Urinary bladder (tissue), 4 donors: ENCODE data around the gene SDC3. TPM values are rescaled to one million over a fixed set of nuclear protein-coding genes. Genes with fewer than 3 reads are reported as not detected.

Experiments
- DNase-seq: peaks from one replicate; pipeline ENCODE4 v3.0.0-alpha.2; 2015; ENCODE audit errors: extremely low spot score
- H3K27ac ChIP-seq: one replicate; pipeline ENCODE4 v1.5.1; 2013; ENCODE audit warnings: low read depth, mild to moderate bottlenecking, moderate library complexity
- H3K36me3 ChIP-seq: one replicate; pipeline ENCODE4 v1.6.1; 2013; ENCODE audit warnings: mild to moderate bottlenecking, moderate library complexity; ENCODE audit not compliant: insufficient read depth
- H3K4me1 ChIP-seq: one replicate; pipeline ENCODE4 v1.6.1; 2013; ENCODE audit warnings: mild to moderate bottlenecking, moderate library complexity; ENCODE audit not compliant: insufficient read depth
- H3K4me3 ChIP-seq: one replicate; pipeline ENCODE4 v1.5.1; 2013; ENCODE audit warnings: low read depth, low read length
- WGBS: extraction: QIAGEN DNeasy Blood & Tissue Kit; methylation state at CpG from one replicate; pipeline ENCODE4 v1.1.7; 2013; 5-methylcytosine and 5-hydroxymethylcytosine counted together
- polyA plus RNA-seq: library from polyadenylated mRNA; stranded (reverse); fragments of 200-250 nt; gene quantifications from one replicate; pipeline ENCODE4 v1.2.3, GENCODE V29; 2013
- small RNA-seq: library from RNA; depleted of rRNA; stranded (forward); fragments of <200 nt; gene quantifications from one replicate; pipeline ENCODE3, GENCODE V24; 2014
- total RNA-seq: library from RNA; depleted of rRNA; stranded (reverse); fragments of >200 nt; gene quantifications from one replicate; pipeline ENCODE4 v1.2.3, GENCODE V29; 2014
- donor health status: healthy with polysubstance abuse.
- donor health status: healthy.

The SDC3 gene
- total and polyA plus RNA-seq, 2 donors = 32.4 to 107 TPM

GRCh38 chr1:30823969-30824735 lies 84.4 kb downstream of the SDC3 start:
- H3K27ac ChIP-seq = peak overlapping the region; percentile 92
- no peak overlapping the region for H3K4me3 ChIP-seq
- H3K4me1 ChIP-seq = no peaks in the 10 kb centered on the region
- under 1% methylated on average over 44 of the region's 44 CpGs for WGBS
- no peaks in the 10 kb centered on the region for H3K36me3 ChIP-seq
- DNase-seq = peak; percentile 92

- Histone ChIP-seq H3K4me3 (no peak overlapping the region), H3K36me3 (no peaks in the 10 kb centered on the region), H3K4me1 (no peaks in the 10 kb centered on the region), H3K27ac (peak overlapping the region; percentile 92)
- no peak for DNase-seq
- WGBS = 52% methylated on average over 3 of the region's 3 CpGs
These were observed 85.0 kb downstream of the SDC3 start for GRCh38 chr1:30823627-30823968.

DNA sequence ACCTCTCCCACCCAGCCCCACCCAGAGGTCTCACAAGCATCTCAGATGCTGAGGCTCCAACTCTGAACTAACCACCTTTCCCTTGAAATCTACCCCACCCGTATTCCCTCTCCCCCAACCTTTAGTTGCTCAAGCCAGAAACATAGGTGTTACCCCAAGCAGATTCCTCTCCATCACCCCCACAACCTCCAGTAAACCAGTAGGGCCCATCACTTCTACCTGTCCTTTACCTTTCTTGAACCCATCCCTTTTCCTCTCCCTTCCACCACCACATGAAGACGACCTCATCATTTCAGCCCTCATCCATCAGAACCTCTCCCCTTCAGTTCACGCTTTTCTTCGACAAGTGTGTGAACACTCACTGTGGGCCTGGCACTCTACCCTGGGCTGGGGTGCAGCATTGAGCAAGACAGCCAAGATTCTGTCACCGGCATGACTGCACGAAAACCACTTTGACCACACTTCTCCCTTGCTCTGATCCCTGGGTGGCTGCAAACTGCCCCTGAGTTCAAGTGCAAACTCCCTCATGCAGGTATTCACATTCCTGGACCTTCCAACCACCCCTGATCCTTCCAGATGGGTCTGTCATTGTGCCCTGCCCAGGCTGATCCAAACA lies 85.5 kb downstream of the SDC3 start:
- 52% methylated on average over 6 of the region's 6 CpGs for WGBS
- no peaks in the 10 kb centered on the region for H3K36me3 ChIP-seq
- DNase-seq = no peak
- no peaks in the 10 kb centered on the region for H3K4me1 ChIP-seq
- peak overlapping the region; percentile 92 for H3K27ac ChIP-seq
- H3K4me3 ChIP-seq = no peak overlapping the region

DNA sequence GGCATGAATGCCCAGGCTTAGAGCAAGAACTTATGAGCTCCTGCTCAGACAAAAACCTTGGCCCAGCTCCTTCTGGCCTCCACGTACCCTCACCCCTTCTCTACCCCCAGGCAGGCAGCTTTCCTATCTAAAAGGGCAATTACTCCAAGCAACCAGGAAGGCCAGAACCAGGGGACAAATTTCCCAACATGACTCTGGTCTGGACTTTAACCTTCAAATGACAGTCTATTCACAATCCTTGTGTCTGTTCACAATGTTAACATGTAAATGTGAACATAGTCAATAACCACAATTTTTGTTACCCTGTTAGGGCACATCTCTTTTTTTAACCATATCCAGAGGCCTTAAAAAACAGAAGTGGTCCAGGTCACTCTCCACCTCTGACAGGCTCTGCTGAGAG lies 86.6 kb downstream of the SDC3 start:
- Histone ChIP-seq H3K4me1 (no peaks in the 10 kb centered on the region), H3K36me3 (no peaks in the 10 kb centered on the region), H3K27ac (no peak overlapping the region), H3K4me3 (no peak overlapping the region)
- DNase-seq = no peak
- 70% methylated on average over 1 of the region's 1 CpG for WGBS

DNA sequence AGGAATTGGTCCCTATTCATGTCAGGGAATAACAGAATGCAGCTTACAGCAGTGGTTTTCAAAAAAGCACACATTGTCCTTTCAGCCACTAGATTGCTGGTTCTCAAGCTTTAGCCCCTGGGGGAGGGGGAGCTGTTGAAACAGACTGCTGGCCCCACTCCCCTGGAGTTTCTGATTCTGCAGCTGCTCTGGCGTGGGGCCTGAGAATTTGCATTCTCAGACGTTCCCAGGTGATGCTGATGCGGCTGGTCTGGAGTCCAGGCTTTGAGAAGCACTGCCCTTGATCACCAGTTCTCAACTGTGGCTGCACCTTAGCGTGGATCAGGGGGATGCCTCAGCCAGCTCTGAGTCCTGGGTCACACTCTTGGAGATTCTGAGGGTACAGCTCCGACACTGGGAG lies 88.3 kb downstream of the SDC3 start:
- no peak overlapping the region for H3K27ac ChIP-seq

More for the DNA sequence above, 88.3 kb downstream of the SDC3 start:
- DNase-seq = no peak
- H3K4me3 ChIP-seq = no peak overlapping the region
- WGBS = 56% methylated on average over 5 of the region's 5 CpGs
- no peaks in the 10 kb centered on the region for H3K36me3 ChIP-seq
- no peaks in the 10 kb centered on the region for H3K4me1 ChIP-seq

Small RNA genes lying within 50 kb of the gene (small RNA-seq; reads per million reads assigned to genes)
- gene RN7SKP91 (0.09 reads per million), gene RN7SL371P (not detected)

Other genes with a start within 250 kb of the SDC3 start
- gene MATN1, start 185.2 kb downstream of the SDC3 start, total RNA-seq = 0.85 TPM
- gene MATN1, start 185.2 kb downstream of the SDC3 start, polyA plus RNA-seq = 0.24 TPM
- 20.4 TPM for gene LAPTM5, start 151.0 kb downstream of the SDC3 start, total RNA-seq
- gene LAPTM5, start 151.0 kb downstream of the SDC3 start, polyA plus RNA-seq = 99.9 TPM
- gene PUM1, start 157.0 kb upstream of the SDC3 start, total RNA-seq = 84.3 TPM
- 52.1 TPM for gene PUM1, start 157.0 kb upstream of the SDC3 start, polyA plus RNA-seq